HEK293 (cell line): ENCODE data around the gene GCC1.

Experiments
- CTCF ChIA-PET: fragments of 350-600 bp; formaldehyde crosslinking; extraction: SDS; loops from one replicate; lab custom pipeline; 2021; ENCODE audit warnings: antibody characterized with exemption; lab: Yijun Ruan, JAX
- POLR2A ChIA-PET: fragments of 300-600 bp; formaldehyde crosslinking; extraction: SDS; loops from one replicate; lab custom pipeline; 2020; ENCODE audit warnings: antibody characterized with exemption, inconsistent platforms; lab: Yijun Ruan, JAX
- H3K27ac ChIP-seq: fragments of 200-500 bp; sonication (Bioruptor generic); 2 replicates; pipeline ENCODE4 v1.5.1; 2014; ENCODE audit warnings: low read depth, low read length, control low read depth, inconsistent platforms; ENCODE audit errors: extremely low read depth
- H3K36me3 ChIP-seq, 2 experiments: fragments of 200-500 bp in 1 of 2; sonication (Bioruptor generic) in 1 of 2; 1 replicate in 1 of 2; 2 replicates in 1 of 2; pipeline ENCODE4 v1.5.1; 2014 to 2017; ENCODE audit warnings: inconsistent platforms in 2 of 2, low read length in 2 of 2; ENCODE audit not compliant: control insufficient read depth in 2 of 2, insufficient read depth in 1 of 2
- H3K4me1 ChIP-seq: fragments of 200-500 bp; sonication (Bioruptor generic); 2 replicates; pipeline ENCODE4 v1.5.1; 2014; ENCODE audit warnings: mild to moderate bottlenecking, low read length, inconsistent platforms; ENCODE audit not compliant: control insufficient read depth, insufficient read depth
- H3K4me3 ChIP-seq: 2 replicates; pipeline ENCODE4 v1.5.1; 2011; ENCODE audit warnings: low read depth, mild to moderate bottlenecking, control low read depth, low read length, moderate library complexity
- H3K9me3 ChIP-seq: fragments of 200-500 bp; sonication (Bioruptor generic); 2 replicates; pipeline ENCODE4 v1.5.1; 2014; ENCODE audit warnings: low read depth, low read length, inconsistent platforms; ENCODE audit not compliant: control insufficient read depth, insufficient read depth
- BCL11A ChIP-seq: fragments of 450-650 bp; formaldehyde crosslinking; IDR thresholded peaks from 2 replicates; pipeline ENCODE4 v1.5.1; 2016; ENCODE audit warnings: low read depth, missing biosample characterization, missing genetic modification characterization
- GLI4 ChIP-seq: fragments of 450-650 bp; formaldehyde crosslinking; IDR thresholded peaks from 2 replicates; pipeline ENCODE4 v1.5.1; 2016; ENCODE audit warnings: missing biosample characterization, missing genetic modification characterization
- KLF8 ChIP-seq: fragments of 450-650 bp; formaldehyde crosslinking; IDR thresholded peaks from 2 replicates; pipeline ENCODE4 v1.5.1; 2016; ENCODE audit warnings: missing biosample characterization, missing genetic modification characterization
- MEIS1 ChIP-seq: sonication (generic); formaldehyde crosslinking; IDR thresholded peaks from 2 replicates; pipeline ENCODE4 v1.8.1; 2022; ENCODE audit warnings: missing genetic modification reagents, mild to moderate bottlenecking, borderline replicate concordance
- RBAK ChIP-seq: fragments of 450-650 bp; formaldehyde crosslinking; IDR thresholded peaks from 2 replicates; pipeline ENCODE4 v1.5.1; 2016; ENCODE audit warnings: missing biosample characterization, missing genetic modification characterization
- SCRT2 ChIP-seq: fragments of 450-650 bp; formaldehyde crosslinking; IDR thresholded peaks from 2 replicates; pipeline ENCODE4 v1.5.1; 2016; ENCODE audit warnings: missing biosample characterization, missing genetic modification characterization
- SETDB1 ChIP-seq: IDR thresholded peaks from one replicate; pipeline ENCODE4 v1.6.1; 2017; ENCODE audit warnings: mild to moderate bottlenecking, low read length, moderate library complexity, mixed read lengths; ENCODE audit not compliant: insufficient read length
- SP7 ChIP-seq: fragments of 450-650 bp; formaldehyde crosslinking; IDR thresholded peaks from 2 replicates; pipeline ENCODE4 v1.5.1; 2016; ENCODE audit warnings: missing biosample characterization, missing genetic modification characterization
- TCF7L2 ChIP-seq: IDR thresholded peaks from 2 replicates; pipeline ENCODE4 v1.6.1; 2011; ENCODE audit warnings: low read depth, mild to moderate bottlenecking, inconsistent platforms, low read length, moderate library complexity, borderline replicate concordance
- YY2 ChIP-seq: fragments of 450-650 bp; formaldehyde crosslinking; IDR thresholded peaks from 2 replicates; pipeline ENCODE4 v1.5.1; 2016; ENCODE audit warnings: missing biosample characterization, missing genetic modification characterization
- ZBTB48 ChIP-seq: fragments of 450-650 bp; formaldehyde crosslinking; IDR thresholded peaks from 2 replicates; pipeline ENCODE4 v1.5.1; 2016; ENCODE audit warnings: missing biosample characterization, missing genetic modification characterization
- ZBTB7A ChIP-seq: fragments of 450-650 bp; formaldehyde crosslinking; IDR thresholded peaks from 2 replicates; pipeline ENCODE4 v1.5.1; 2016; ENCODE audit warnings: low read depth, missing biosample characterization, missing genetic modification characterization
- ZNF121 ChIP-seq: fragments of 450-650 bp; formaldehyde crosslinking; IDR thresholded peaks from 2 replicates; pipeline ENCODE4 v1.5.1; 2016; ENCODE audit warnings: missing biosample characterization, missing genetic modification characterization
- ZNF140 ChIP-seq: fragments of 450-650 bp; formaldehyde crosslinking; IDR thresholded peaks from 2 replicates; pipeline ENCODE4 v1.5.1; 2016; ENCODE audit warnings: missing biosample characterization, missing genetic modification characterization
- ZNF23 ChIP-seq: fragments of 450-650 bp; formaldehyde crosslinking; IDR thresholded peaks from 2 replicates; pipeline ENCODE4 v1.5.1; 2016; ENCODE audit warnings: missing biosample characterization, missing genetic modification characterization, borderline replicate concordance
- ZNF501 ChIP-seq: fragments of 450-650 bp; formaldehyde crosslinking; IDR thresholded peaks from 2 replicates; pipeline ENCODE4 v1.5.1; 2016; ENCODE audit warnings: missing biosample characterization, missing genetic modification characterization
- ZNF514 ChIP-seq: fragments of 450-650 bp; formaldehyde crosslinking; IDR thresholded peaks from 2 replicates; pipeline ENCODE4 v1.5.1; 2016; ENCODE audit warnings: missing biosample characterization, missing genetic modification characterization
- ZNF530 ChIP-seq: fragments of 450-650 bp; formaldehyde crosslinking; IDR thresholded peaks from 2 replicates; pipeline ENCODE4 v1.5.1; 2016; ENCODE audit warnings: low read depth, missing biosample characterization, missing genetic modification characterization
- ZNF571 ChIP-seq: fragments of 450-650 bp; formaldehyde crosslinking; IDR thresholded peaks from 2 replicates; pipeline ENCODE4 v1.5.0; 2017; ENCODE audit warnings: missing biosample characterization, missing genetic modification characterization
- ZNF610 ChIP-seq: fragments of 450-650 bp; formaldehyde crosslinking; IDR thresholded peaks from 2 replicates; pipeline ENCODE4 v1.5.1; 2016; ENCODE audit warnings: missing biosample characterization, missing genetic modification characterization, borderline replicate concordance
- TF ChIP-seq, protein P1 (sequence below): fragments of 450-650 bp; formaldehyde crosslinking; IDR thresholded peaks from 2 replicates; pipeline ENCODE4 v1.5.1; 2016; ENCODE audit warnings: missing biosample characterization, missing genetic modification characterization
- TF ChIP-seq, protein P2 (sequence below): fragments of 450-650 bp; formaldehyde crosslinking; IDR thresholded peaks from 2 replicates; pipeline ENCODE4; 2016; ENCODE audit warnings: missing biosample characterization, missing genetic modification characterization
- TF ChIP-seq, protein P3 (sequence below): fragments of 450-650 bp; formaldehyde crosslinking; IDR thresholded peaks from 2 replicates; pipeline ENCODE4 v1.5.1; 2016; ENCODE audit warnings: missing biosample characterization, missing genetic modification characterization
- TF ChIP-seq, protein P4 (sequence below): IDR thresholded peaks from 2 replicates; pipeline ENCODE4 v1.6.1; 2011; ENCODE audit warnings: mild to moderate bottlenecking, low read depth, low read length, borderline replicate concordance
- TF ChIP-seq, protein P5 (sequence below): fragments of 450-650 bp; formaldehyde crosslinking; IDR thresholded peaks from 2 replicates; pipeline ENCODE4 v1.5.1; 2016; ENCODE audit warnings: missing biosample characterization, missing genetic modification characterization
- TF ChIP-seq, protein P6 (sequence below): fragments of 450-650 bp; formaldehyde crosslinking; IDR thresholded peaks from 2 replicates; pipeline ENCODE4 v1.5.1; 2016; ENCODE audit warnings: missing biosample characterization, missing genetic modification characterization
- TF ChIP-seq, protein P7 (sequence below): fragments of 450-650 bp; formaldehyde crosslinking; IDR thresholded peaks from 2 replicates; pipeline ENCODE4 v1.5.1; 2016; ENCODE audit warnings: missing biosample characterization, missing genetic modification characterization

Gene GCC1

DNA sequence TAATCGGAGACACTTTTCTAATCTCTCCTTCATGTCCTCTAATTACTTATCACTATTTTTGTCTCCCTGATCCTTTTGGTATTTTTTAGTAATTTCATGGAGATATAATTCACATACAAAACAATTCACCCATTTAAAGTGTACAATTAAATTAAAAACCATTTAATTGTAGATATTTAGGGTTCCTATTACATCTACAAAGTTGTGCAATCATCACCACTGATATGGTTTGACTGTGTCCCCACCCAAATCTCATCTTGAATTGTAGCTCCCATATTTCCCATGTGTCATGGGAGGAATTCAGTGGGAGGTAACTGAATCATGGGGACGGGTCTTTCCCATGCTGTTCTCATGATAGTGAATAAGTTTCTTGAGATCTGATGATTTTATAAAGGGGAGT lies 29.0 kb downstream of the GCC1 start:
- no peaks in the 10 kb centered on the region for H3K4me1 ChIP-seq
- H3K27ac ChIP-seq = no peak overlapping the region
- POLR2A ChIA-PET = no interaction called here
- CTCF ChIA-PET = no interaction called here
- H3K4me3 ChIP-seq = no peak overlapping the region
- H3K36me3 ChIP-seq = no peaks in the 10 kb centered on the region
- no peaks in the 10 kb centered on the region for H3K9me3 ChIP-seq
- TF ChIP-seq ZNF610 (tag by site-specific recombination) (no peak), ZNF514 (no peak), SP7 (no peak), RBAK (no peak), MEIS1 (CRISPR knock-in tag) (no peak), ZNF501 (tag by site-specific recombination) (no peak), ZBTB7A (no peak), YY2 (tag by site-specific recombination) (no peak), SETDB1 (no peak), GLI4 (tag by site-specific recombination) (no peak), ZNF121 (no peak)
- TF ChIP-seq, protein P1, sequence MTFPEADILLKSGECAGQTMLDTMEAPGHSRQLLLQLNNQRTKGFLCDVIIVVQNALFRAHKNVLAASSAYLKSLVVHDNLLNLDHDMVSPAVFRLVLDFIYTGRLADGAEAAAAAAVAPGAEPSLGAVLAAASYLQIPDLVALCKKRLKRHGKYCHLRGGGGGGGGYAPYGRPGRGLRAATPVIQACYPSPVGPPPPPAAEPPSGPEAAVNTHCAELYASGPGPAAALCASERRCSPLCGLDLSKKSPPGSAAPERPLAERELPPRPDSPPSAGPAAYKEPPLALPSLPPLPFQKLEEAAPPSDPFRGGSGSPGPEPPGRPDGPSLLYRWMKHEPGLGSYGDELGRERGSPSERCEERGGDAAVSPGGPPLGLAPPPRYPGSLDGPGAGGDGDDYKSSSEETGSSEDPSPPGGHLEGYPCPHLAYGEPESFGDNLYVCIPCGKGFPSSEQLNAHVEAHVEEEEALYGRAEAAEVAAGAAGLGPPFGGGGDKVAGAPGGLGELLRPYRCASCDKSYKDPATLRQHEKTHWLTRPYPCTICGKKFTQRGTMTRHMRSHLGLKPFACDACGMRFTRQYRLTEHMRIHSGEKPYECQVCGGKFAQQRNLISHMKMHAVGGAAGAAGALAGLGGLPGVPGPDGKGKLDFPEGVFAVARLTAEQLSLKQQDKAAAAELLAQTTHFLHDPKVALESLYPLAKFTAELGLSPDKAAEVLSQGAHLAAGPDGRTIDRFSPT = no peak
- TF ChIP-seq, protein P2, sequence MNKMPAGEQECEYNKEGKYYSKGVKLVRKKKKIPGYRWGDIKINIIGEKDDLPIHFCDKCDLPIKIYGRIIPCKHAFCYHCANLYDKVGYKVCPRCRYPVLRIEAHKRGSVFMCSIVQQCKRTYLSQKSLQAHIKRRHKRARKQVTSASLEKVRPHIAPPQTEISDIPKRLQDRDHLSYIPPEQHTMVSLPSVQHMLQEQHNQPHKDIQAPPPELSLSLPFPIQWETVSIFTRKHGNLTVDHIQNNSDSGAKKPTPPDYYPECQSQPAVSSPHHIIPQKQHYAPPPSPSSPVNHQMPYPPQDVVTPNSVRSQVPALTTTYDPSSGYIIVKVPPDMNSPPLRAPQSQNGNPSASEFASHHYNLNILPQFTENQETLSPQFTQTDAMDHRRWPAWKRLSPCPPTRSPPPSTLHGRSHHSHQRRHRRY = no peak

DNA sequence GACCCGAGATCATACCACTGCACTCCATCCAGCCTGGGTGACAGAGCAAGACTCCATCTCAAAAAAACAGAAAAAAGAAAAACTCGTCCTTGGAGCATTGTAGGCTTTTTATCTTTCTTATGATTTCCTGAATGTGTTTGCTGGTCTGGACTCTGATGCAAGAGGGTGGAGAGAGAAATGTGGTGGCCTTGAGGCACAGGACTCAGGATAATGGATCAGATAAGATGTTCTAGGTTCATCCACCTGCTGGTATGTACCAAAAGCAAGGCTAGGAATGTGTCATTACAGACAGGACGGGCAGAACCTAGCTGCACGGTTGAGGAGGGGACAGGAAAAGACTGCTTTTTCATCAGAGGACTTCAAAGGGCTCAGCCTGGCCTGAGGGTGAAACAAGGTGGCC lies 33.5 kb downstream of the GCC1 start:
- Histone ChIP-seq H3K9me3 (no peaks in the 10 kb centered on the region), H3K36me3 (no peaks in the 10 kb centered on the region), H3K4me1 (no peaks in the 10 kb centered on the region), H3K4me3 (no peak overlapping the region), H3K27ac (no peak overlapping the region)
- CTCF ChIA-PET = interaction anchor here (0.6 kb wide), 1 partner anchor 47 kb away, joined by 3 read pairs; no protein-coding TSS in a partner anchor
- POLR2A ChIA-PET = no interaction called here
- TF ChIP-seq, protein P3, sequence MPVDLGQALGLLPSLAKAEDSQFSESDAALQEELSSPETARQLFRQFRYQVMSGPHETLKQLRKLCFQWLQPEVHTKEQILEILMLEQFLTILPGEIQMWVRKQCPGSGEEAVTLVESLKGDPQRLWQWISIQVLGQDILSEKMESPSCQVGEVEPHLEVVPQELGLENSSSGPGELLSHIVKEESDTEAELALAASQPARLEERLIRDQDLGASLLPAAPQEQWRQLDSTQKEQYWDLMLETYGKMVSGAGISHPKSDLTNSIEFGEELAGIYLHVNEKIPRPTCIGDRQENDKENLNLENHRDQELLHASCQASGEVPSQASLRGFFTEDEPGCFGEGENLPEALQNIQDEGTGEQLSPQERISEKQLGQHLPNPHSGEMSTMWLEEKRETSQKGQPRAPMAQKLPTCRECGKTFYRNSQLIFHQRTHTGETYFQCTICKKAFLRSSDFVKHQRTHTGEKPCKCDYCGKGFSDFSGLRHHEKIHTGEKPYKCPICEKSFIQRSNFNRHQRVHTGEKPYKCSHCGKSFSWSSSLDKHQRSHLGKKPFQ (tag by site-specific recombination) = no peak
- TF ChIP-seq ZNF530 (tag by site-specific recombination) (no peak), BCL11A (tag by site-specific recombination) (no peak), ZNF23 (tag by site-specific recombination) (no peak), KLF8 (tag by site-specific recombination) (no peak), TCF7L2 (no peak), ZNF140 (tag by site-specific recombination) (no peak), SCRT2 (no peak), ZNF571 (tag by site-specific recombination) (no peak), ZBTB48 (tag by site-specific recombination) (no peak)
- TF ChIP-seq, protein P4, sequence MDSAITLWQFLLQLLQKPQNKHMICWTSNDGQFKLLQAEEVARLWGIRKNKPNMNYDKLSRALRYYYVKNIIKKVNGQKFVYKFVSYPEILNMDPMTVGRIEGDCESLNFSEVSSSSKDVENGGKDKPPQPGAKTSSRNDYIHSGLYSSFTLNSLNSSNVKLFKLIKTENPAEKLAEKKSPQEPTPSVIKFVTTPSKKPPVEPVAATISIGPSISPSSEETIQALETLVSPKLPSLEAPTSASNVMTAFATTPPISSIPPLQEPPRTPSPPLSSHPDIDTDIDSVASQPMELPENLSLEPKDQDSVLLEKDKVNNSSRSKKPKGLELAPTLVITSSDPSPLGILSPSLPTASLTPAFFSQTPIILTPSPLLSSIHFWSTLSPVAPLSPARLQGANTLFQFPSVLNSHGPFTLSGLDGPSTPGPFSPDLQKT = no peak
- TF ChIP-seq, protein P5, sequence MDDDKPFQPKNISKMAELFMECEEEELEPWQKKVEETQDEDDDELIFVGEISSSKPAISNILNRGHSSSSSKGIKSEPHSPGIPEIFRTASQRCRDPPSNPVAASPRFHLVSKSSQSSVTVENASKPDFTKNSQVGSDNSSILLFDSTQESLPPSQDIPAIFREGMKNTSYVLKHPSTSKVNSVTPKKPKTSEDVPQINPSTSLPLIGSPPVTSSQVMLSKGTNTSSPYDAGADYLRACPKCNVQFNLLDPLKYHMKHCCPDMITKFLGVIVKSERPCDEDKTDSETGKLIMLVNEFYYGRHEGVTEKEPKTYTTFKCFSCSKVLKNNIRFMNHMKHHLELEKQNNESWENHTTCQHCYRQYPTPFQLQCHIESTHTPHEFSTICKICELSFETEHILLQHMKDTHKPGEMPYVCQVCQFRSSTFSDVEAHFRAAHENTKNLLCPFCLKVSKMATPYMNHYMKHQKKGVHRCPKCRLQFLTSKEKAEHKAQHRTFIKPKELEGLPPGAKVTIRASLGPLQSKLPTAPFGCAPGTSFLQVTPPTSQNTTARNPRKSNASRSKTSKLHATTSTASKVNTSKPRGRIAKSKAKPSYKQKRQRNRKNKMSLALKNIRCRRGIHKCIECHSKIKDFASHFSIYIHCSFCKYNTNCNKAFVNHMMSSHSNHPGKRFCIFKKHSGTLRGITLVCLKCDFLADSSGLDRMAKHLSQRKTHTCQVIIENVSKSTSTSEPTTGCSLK = no peak
- TF ChIP-seq, protein P6, sequence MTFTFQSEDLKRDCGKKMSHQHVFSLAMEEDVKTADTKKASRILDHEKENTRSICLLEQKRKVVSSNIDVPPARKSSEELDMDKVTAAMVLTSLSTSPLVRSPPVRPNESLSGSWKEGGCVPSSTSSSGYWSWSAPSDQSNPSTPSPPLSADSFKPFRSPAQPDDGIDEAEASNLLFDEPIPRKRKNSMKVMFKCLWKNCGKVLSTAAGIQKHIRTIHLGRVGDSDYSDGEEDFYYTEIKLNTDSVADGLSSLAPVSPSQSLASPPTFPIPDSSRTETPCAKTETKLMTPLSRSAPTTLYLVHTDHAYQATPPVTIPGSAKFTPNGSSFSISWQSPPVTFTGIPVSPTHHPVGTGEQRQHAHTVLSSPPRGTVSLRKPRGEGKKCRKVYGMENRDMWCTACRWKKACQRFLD (tag by site-specific recombination) = no peak
- TF ChIP-seq, protein P7, sequence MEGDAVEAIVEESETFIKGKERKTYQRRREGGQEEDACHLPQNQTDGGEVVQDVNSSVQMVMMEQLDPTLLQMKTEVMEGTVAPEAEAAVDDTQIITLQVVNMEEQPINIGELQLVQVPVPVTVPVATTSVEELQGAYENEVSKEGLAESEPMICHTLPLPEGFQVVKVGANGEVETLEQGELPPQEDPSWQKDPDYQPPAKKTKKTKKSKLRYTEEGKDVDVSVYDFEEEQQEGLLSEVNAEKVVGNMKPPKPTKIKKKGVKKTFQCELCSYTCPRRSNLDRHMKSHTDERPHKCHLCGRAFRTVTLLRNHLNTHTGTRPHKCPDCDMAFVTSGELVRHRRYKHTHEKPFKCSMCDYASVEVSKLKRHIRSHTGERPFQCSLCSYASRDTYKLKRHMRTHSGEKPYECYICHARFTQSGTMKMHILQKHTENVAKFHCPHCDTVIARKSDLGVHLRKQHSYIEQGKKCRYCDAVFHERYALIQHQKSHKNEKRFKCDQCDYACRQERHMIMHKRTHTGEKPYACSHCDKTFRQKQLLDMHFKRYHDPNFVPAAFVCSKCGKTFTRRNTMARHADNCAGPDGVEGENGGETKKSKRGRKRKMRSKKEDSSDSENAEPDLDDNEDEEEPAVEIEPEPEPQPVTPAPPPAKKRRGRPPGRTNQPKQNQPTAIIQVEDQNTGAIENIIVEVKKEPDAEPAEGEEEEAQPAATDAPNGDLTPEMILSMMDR = no peak
